Spinal cord (tissue), 10 donors: ENCODE measurements around the gene LDHAL6B. TPM values are rescaled to one million over a fixed set of nuclear protein-coding genes. Genes with fewer than 3 reads are reported as not detected.
A peak's percentile ranks its signal among the peaks of the same experiment; 100 is the strongest.

Experiments
- DNase-seq, 6 donors: peaks; one replicate each; pipeline versions ENCODE4 v3.0.0 to v3.0.0-alpha.2; 2013 to 2015; ENCODE audit warnings: low spot score in 6 of 6, low read depth in 4 of 6
- H3K27ac ChIP-seq: one replicate; pipeline ENCODE4 v1.5.1; 2013; ENCODE audit warnings: low read depth, low read length, control low read depth
- H3K27me3 ChIP-seq: one replicate; pipeline ENCODE4 v1.6.1; 2013; ENCODE audit warnings: low read length; ENCODE audit not compliant: control insufficient read depth, insufficient read depth
- H3K36me3 ChIP-seq: one replicate; pipeline ENCODE4 v1.6.1; 2013; ENCODE audit warnings: low read length; ENCODE audit not compliant: control insufficient read depth, insufficient read depth
- H3K4me1 ChIP-seq: one replicate; pipeline ENCODE4 v1.6.1; 2013; ENCODE audit warnings: low read length; ENCODE audit not compliant: control insufficient read depth, insufficient read depth
- H3K4me3 ChIP-seq: one replicate; pipeline ENCODE4 v1.5.1; 2013; ENCODE audit warnings: low read depth, low read length, control low read depth
- H3K9me3 ChIP-seq: one replicate; pipeline ENCODE4 v1.6.1; 2013; ENCODE audit warnings: low read length; ENCODE audit not compliant: control insufficient read depth, insufficient read depth
- WGBS: methylation state at CpG from one replicate; pipeline ENCODE4 v1.1.5; 2013; ENCODE audit warnings: missing lambda C conversion rate; ENCODE audit not compliant: insufficient coverage; 5-methylcytosine and 5-hydroxymethylcytosine counted together
- polyA plus RNA-seq, 2 donors: library from polyadenylated mRNA; unstranded; fragments of 120-200 nt; gene quantifications; one replicate each; pipeline ENCODE4 v1.2.1, GENCODE V29; 2013; ENCODE audit not compliant: insufficient read length in 2 of 2
- total RNA-seq, 2 donors: library from RNA; depleted of rRNA in 1 of 2; stranded (reverse); fragments of 120-200 nt in 1 of 2; fragments of >200 nt in 1 of 2; gene quantifications; one replicate each; pipeline versions ENCODE4 v1.2.3 to v1.2.4, GENCODE V29; 2013 to 2014
- donor health status: healthy.

Gene LDHAL6B
- total and polyA plus RNA-seq, 4 donors, result 0.32 TPM; not detected in 3

DNA sequence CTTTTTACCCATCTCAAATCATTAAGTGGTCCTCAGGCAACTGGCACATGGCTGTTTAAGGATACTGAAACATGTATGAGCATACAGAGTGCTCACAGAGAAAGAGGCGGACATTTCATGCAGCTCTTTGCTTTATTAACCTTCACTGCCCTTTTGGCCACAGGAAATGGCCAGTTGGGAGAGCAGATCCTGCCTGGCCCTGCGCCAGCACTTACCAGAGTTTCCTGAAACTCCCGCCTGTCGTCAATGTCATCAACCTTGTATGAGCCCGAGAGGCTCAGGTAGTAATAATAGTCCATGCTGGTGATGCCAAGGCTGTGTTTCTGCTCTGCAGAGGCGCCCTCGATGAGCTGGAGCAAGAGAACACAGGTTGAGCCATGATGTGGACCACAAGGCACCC lies 17.8 kb downstream of the LDHAL6B start:
- no peaks in the 10 kb centered on the region for H3K36me3 ChIP-seq
- WGBS, result 78% methylated on average over 7 of the region's 7 CpGs
- no peak for DNase-seq

GRCh38 chr15:59227021-59227420 lies 20.4 kb downstream of the LDHAL6B start:
- Histone ChIP-seq H3K27ac (no peak overlapping the region), H3K4me1 (no peaks in the 10 kb centered on the region), H3K36me3 (no peaks in the 10 kb centered on the region), H3K27me3 (no peaks in the 10 kb centered on the region), H3K4me3 (no peak overlapping the region), H3K9me3 (no peaks in the 10 kb centered on the region)
- DNase-seq, result no peak
- 100% methylated on average over 3 of the region's 4 CpGs for WGBS

More for the DNA sequence above, 17.8 kb downstream of the LDHAL6B start:
- no peak overlapping the region for H3K27ac ChIP-seq
- H3K4me1 ChIP-seq, result no peaks in the 10 kb centered on the region
- no peaks in the 10 kb centered on the region for H3K9me3 ChIP-seq
- no peak overlapping the region for H3K4me3 ChIP-seq
- no peaks in the 10 kb centered on the region for H3K27me3 ChIP-seq

- H3K9me3 ChIP-seq, result no peaks in the 10 kb centered on the region
- no peak overlapping the region for H3K27ac ChIP-seq
- no peak for DNase-seq
- no peaks in the 10 kb centered on the region for H3K27me3 ChIP-seq
- no peaks in the 10 kb centered on the region for H3K36me3 ChIP-seq
- 100% methylated on average over 2 of the region's 4 CpGs for WGBS
- no peaks in the 10 kb centered on the region for H3K4me1 ChIP-seq
- no peak overlapping the region for H3K4me3 ChIP-seq
Observed at GRCh38 chr15:59229015-59229414, 22.4 kb downstream of the LDHAL6B start.

- H3K9me3 ChIP-seq, result no peaks in the 10 kb centered on the region
- H3K36me3 ChIP-seq, result no peaks in the 10 kb centered on the region
- no peaks in the 10 kb centered on the region for H3K27me3 ChIP-seq
- DNase-seq, result no peak
- no peak overlapping the region for H3K4me3 ChIP-seq
- no peaks in the 10 kb centered on the region for H3K4me1 ChIP-seq
- H3K27ac ChIP-seq, result no peak overlapping the region
- WGBS, result no CpG with 5 or more reads among the region's 3 CpGs
Observed at GRCh38 chr15:59229453-59229852, 22.8 kb downstream of the LDHAL6B start.

DNA sequence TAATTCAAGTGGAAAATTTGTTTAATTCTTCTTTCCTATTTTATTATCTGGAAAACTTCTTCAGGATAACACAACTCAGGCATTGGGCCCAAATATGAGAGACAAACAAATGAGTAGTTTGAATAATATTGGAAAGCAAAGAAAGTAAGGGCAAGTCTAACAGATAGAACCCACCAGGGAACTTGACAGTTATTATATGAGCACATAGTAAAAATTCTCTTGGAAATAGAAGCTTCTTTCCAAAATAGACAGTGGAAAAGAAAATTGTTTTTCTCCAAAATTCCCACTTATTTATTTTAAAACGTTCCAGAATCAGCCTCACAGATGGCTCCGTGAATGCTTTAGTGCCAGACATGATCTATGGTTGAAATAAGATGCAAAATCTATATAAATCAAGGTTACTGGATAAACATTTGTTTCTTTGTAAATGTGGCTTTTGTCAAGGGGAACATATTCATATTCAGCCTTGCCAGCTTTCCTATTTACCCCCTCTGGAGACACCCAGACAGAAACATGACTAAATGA lies 23.9 kb downstream of the LDHAL6B start:
- Histone ChIP-seq H3K27ac (no peak overlapping the region), H3K27me3 (no peaks in the 10 kb centered on the region), H3K4me1 (no peaks in the 10 kb centered on the region), H3K9me3 (no peaks in the 10 kb centered on the region), H3K4me3 (no peak overlapping the region), H3K36me3 (no peaks in the 10 kb centered on the region)
- WGBS, result no CpG with 5 or more reads among the region's 2 CpGs
- DNase-seq, result peak in 2 of 6 donors; percentile 21 to 77

GRCh38 chr15:59232476-59232875 lies 25.8 kb downstream of the LDHAL6B start:
- H3K27me3 ChIP-seq, result no peaks in the 10 kb centered on the region
- no CpG with 5 or more reads among the region's 1 CpG for WGBS
- H3K4me1 ChIP-seq, result no peaks in the 10 kb centered on the region
- H3K4me3 ChIP-seq, result no peak overlapping the region
- H3K36me3 ChIP-seq, result no peaks in the 10 kb centered on the region
- no peaks in the 10 kb centered on the region for H3K9me3 ChIP-seq
- peak in 1 of 6 donors; percentile 48 for DNase-seq
- peak overlapping the region; percentile 27 for H3K27ac ChIP-seq

DNA sequence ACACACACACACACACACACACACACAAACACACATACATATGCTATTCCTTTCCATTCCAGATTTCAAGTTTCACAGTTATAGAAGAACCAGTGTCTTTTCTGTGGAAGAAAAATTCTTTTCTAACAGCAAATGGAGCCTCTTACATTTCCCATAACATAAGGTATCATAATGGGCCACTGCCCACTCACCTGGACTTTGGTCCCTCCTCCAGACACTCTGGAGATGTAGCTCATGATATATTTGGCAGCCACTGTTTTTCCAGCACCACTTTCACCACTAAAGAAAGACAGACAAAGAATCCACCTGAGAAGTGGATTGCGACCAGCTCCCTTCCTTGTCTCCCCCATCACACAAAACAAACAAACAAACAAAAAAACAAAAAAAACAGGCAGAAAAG lies 29.8 kb downstream of the LDHAL6B start:
- H3K9me3 ChIP-seq, result no peaks in the 10 kb centered on the region
- H3K27me3 ChIP-seq, result no peaks in the 10 kb centered on the region
- H3K27ac ChIP-seq, result no peak overlapping the region
- no CpG with 5 or more reads among the region's 1 CpG for WGBS
- no peaks in the 10 kb centered on the region for H3K4me1 ChIP-seq
- H3K4me3 ChIP-seq, result no peak overlapping the region
- no peak for DNase-seq
- no peaks in the 10 kb centered on the region for H3K36me3 ChIP-seq

GRCh38 chr15:59237119-59237855 lies 30.6 kb downstream of the LDHAL6B start:
- no peak overlapping the region for H3K27ac ChIP-seq
- no peaks in the 10 kb centered on the region for H3K27me3 ChIP-seq
- no peak for DNase-seq
- H3K9me3 ChIP-seq, result no peaks in the 10 kb centered on the region
- WGBS, result no CpG with 5 or more reads among the region's 8 CpGs
- no peaks in the 10 kb centered on the region for H3K4me1 ChIP-seq
- no peaks in the 10 kb centered on the region for H3K36me3 ChIP-seq
- no peak overlapping the region for H3K4me3 ChIP-seq

- Histone ChIP-seq H3K4me1 (no peaks in the 10 kb centered on the region), H3K9me3 (no peaks in the 10 kb centered on the region), H3K4me3 (no peak overlapping the region), H3K36me3 (no peaks in the 10 kb centered on the region), H3K27ac (no peak overlapping the region), H3K27me3 (no peaks in the 10 kb centered on the region)
- DNase-seq, result no peak
- whole genome bisulfite sequencing, result 92% methylated on average over 3 of the region's 5 CpGs
Observed at GRCh38 chr15:59237924-59238331, 31.3 kb downstream of the LDHAL6B start.

DNA sequence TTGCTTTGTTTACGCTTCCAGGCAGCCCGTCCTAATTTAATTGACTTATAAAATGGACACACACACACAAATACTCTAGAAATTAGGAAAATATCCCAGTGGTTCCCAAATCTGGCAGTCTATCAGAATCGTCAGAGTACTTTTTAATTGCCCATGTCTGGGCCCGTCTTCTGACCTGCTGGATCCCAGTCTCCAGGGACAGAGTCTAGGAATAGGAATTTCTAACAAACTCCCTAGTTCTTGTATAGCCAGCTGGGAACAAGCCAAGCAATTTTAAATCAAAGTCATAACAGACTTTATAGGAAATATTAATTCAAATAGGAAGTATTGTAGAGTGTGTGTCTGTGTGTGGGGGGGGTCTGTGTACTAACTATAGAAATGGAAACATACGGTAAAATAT lies 33.4 kb downstream of the LDHAL6B start:
- WGBS, result 83% methylated on average over 1 of the region's 5 CpGs
- no peaks in the 10 kb centered on the region for H3K9me3 ChIP-seq
- no peaks in the 10 kb centered on the region for H3K4me1 ChIP-seq
- no peaks in the 10 kb centered on the region for H3K27me3 ChIP-seq
- no peak overlapping the region for H3K27ac ChIP-seq
- no peak overlapping the region for H3K4me3 ChIP-seq
- no peak for DNase-seq
- H3K36me3 ChIP-seq, result no peaks in the 10 kb centered on the region
